Epithelial cell of proximal tubule (primary cell): Measurements from ENCODE around the gene NLRP1. TPM values are rescaled to one million over a fixed set of nuclear protein-coding genes. Genes with fewer than 3 reads are reported as not detected.

ENCODE experiments used
- DNase-seq: peaks from one replicate; pipeline ENCODE4 v3.0.0-alpha.2; 2011; ENCODE audit warnings: low read depth
- H3K4me3 ChIP-seq: 2 replicates; pipeline ENCODE4 v1.5.1; 2011; ENCODE audit warnings: low read depth, mild to moderate bottlenecking, low read length
- total RNA-seq: library from RNA; depleted of rRNA; stranded (reverse); fragments of >200 nt; gene quantifications from 2 replicates; pipeline ENCODE4 v1.2.3, GENCODE V29; 2015
- TF ChIP-seq, protein P1 (sequence below): conservative IDR thresholded peaks from 2 replicates; pipeline ENCODE4 v1.5.1; 2012; ENCODE audit warnings: low read depth, mild to moderate bottlenecking, low read length

The NLRP1 gene
- total RNA-seq, 1 donor from 2014 or later = 12.7 TPM

DNA sequence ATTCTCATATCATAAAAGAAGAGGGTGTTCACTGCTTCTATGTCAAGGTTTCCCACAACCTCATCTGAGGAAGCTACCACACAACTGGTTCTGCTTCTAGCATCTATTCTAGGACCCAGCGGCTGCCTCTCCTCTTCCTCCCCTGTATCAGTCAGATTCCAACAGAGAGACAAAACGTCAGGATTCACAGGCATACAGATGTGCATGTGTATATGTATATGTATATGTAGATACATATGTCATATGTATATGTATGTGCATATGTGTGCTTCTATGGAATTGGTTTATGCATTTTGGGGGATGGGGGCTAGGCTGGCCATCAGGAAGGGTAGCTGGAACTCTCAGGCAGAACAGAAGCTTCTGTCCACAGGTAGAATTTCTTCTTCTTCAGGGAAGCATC lies 37.4 kb upstream of the NLRP1 start:
- DNase-seq = no peak
- H3K4me3 ChIP-seq = no peak overlapping the region
- TF ChIP-seq, protein P1, sequence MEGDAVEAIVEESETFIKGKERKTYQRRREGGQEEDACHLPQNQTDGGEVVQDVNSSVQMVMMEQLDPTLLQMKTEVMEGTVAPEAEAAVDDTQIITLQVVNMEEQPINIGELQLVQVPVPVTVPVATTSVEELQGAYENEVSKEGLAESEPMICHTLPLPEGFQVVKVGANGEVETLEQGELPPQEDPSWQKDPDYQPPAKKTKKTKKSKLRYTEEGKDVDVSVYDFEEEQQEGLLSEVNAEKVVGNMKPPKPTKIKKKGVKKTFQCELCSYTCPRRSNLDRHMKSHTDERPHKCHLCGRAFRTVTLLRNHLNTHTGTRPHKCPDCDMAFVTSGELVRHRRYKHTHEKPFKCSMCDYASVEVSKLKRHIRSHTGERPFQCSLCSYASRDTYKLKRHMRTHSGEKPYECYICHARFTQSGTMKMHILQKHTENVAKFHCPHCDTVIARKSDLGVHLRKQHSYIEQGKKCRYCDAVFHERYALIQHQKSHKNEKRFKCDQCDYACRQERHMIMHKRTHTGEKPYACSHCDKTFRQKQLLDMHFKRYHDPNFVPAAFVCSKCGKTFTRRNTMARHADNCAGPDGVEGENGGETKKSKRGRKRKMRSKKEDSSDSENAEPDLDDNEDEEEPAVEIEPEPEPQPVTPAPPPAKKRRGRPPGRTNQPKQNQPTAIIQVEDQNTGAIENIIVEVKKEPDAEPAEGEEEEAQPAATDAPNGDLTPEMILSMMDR = no peak

DNA sequence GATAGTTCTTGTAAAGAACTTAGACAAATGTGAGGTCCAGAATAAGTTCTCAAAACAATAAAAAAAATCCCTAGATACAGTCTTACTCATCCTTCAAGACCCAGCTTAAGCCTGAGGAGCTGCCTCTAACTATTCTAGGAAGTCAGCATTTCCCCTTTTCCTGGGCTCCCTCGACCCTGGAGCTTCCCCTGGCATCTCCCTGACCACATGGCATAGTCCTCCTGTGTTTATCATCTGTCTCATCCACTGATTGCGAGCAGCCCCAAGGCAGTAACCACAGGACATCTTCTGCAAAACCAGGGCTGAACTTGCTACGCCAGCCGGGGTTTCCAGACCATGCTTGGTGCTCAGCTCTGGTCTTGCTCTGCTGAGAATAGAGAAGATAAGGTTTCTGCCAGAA lies 36.7 kb upstream of the NLRP1 start:
- TF ChIP-seq, protein P1 = no peak
- no peak for DNase-seq

DNA sequence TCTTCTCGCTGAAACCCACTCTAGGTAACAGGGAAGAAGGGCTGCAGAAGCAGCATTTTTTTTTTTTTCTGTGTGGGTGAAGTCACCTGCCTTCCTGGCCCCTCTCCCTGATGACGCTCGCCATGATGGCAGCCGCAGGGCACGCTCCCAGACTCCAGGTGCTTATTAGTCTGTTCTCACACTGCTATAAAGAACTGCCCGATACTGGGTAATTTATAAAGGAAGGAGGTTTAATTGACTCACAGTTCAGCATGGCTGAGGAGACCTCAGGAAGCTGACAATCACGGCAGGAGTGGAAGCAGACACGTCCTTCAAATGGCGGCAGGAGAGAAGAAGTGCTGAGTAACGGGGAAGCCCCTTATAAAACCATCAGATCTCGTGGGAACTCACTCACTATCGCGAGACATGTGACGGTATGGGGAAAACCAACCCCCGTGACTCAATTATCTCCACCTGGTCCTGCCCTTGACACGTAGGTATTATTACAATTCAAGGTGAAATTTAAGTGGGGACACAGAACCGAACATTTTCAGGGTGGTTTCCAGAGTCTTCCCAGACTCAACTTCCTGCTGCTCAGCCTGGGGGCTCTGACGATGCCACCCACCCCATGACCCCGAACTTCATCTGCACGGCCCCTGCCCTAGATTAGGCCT lies 34.9 kb upstream of the NLRP1 start:
- H3K4me3 ChIP-seq = no peak overlapping the region
- TF ChIP-seq, protein P1 = no peak
- DNase-seq = no peak

More for the DNA sequence above, 36.7 kb upstream of the NLRP1 start:
- H3K4me3 ChIP-seq = no peak overlapping the region

DNA sequence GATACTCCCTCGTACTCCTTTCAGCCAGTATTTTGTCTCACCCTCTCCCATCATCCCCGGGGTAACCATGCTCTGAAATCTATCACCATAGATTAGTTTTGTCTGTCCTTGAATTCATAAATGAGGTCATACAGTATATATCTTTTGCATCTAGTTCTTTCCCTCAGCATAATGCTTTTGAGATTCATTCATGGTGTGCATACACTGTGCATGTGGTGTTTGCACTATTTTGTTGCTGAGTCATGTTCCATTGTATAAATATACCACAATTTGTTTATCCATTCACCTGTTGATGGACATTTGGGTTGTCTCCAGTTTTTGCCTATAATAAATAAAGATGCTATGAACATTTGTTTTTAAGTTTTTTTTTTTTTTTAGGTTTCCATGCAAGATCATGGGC lies 34.2 kb upstream of the NLRP1 start:
- H3K4me3 ChIP-seq = no peak overlapping the region
- DNase-seq = no peak
- TF ChIP-seq, protein P1 = no peak

DNA sequence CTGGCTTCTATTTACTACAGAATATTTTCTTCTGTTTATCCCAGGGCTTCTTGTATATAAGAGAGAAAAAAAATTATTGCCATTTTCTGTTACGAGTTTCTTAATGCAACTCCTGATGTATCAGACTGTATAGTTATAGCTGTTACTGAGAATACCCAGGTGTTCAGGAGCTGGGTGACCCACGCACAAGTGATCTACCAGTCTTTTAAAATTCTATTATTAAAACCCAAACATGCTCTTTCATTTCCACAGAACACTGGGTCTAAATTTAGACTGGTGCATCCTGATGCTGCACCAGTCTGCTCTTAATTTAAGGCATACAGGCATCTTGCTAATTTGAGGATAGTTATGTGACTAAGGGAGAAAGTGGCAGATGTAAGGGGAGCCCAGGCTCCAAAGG lies 31.2 kb upstream of the NLRP1 start:
- DNase-seq = no peak
- H3K4me3 ChIP-seq = no peak overlapping the region
- TF ChIP-seq, protein P1 = no peak

DNA sequence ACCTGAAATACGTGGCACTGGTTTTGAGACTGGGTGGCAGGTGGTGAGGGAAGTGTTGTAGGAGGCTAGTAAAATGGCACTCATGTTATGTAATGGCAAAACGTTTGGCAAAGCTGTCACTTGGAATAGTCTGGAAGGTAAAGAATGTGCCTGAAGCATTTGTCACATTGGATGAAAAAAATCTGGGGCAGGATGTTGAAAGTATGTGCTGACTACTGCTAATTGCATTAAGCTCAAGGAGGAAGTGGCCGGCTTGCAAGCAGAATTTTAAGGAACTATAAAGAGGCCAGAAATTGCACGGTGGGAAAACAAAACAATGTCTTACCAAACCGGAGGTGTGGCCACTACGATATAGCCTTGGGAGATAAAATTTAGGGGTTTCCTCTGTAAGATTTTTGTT lies 26.6 kb upstream of the NLRP1 start:
- TF ChIP-seq, protein P1 = no peak
- no peak overlapping the region for H3K4me3 ChIP-seq
- DNase-seq = no peak
